Gastrocnemius medialis (tissue), 4 donors: Measurements from ENCODE around the gene SMTNL2. TPM values are rescaled to one million over a fixed set of nuclear protein-coding genes. Genes with fewer than 3 reads are reported as not detected.

Experiments
- ATAC-seq, 2 donors: fragments of 150-250 bp; one replicate each; pipeline ENCODE4 v1.9.1; 2016
- DNase-seq, 2 donors: peaks; one replicate each; pipeline ENCODE4 v3.0.0-alpha.2; 2019
- H3K27ac ChIP-seq, 4 donors: fragments of 200-600 bp; sonication (generic); 1 replicate in 1 of 4; 2 replicates in 3 of 4; pipeline ENCODE4 v1.5.1; 2016 to 2018; ENCODE audit warnings: mild to moderate bottlenecking in 2 of 4, moderate library complexity in 1 of 4
- H3K27me3 ChIP-seq, 3 donors: fragments of 200-600 bp; sonication (generic) in 2 of 3; 1 replicate in 1 of 3; 2 replicates in 2 of 3; pipeline versions ENCODE4 v1.5.1 to v1.6.0; 2016 to 2019; ENCODE audit warnings: mild to moderate bottlenecking in 1 of 3, moderate library complexity in 1 of 3
- H3K36me3 ChIP-seq, 2 donors: fragments of 200-600 bp; sonication (generic) in 1 of 2; one replicate each; pipeline ENCODE4 v1.5.1; 2017 to 2018
- H3K4me1 ChIP-seq, 2 donors: fragments of 200-600 bp; sonication (generic) in 1 of 2; one replicate each; pipeline ENCODE4 v1.5.1; 2016 to 2017; ENCODE audit warnings: mild to moderate bottlenecking in 2 of 2
- H3K4me3 ChIP-seq, 4 donors: fragments of 200-600 bp; sonication (generic) in 3 of 4; 1 replicate in 1 of 4; 2 replicates in 3 of 4; pipeline ENCODE4 v1.5.1; 2016 to 2019; ENCODE audit warnings: mild to moderate bottlenecking in 2 of 4
- H3K9me3 ChIP-seq, 3 donors: fragments of 200-600 bp; sonication (generic) in 2 of 3; 1 replicate in 1 of 3; 2 replicates in 2 of 3; pipeline ENCODE4 v1.5.1; 2016 to 2019
- CTCF ChIP-seq, 5 experiments: fragments of 450-650 bp in 3 of 5; fragments of 200-600 bp in 2 of 5; sonication (generic) in 2 of 5; IDR thresholded peaks in 4 of 5; conservative IDR thresholded peaks in 1 of 5; 1 replicate in 4 of 5; 2 replicates in 1 of 5; pipeline ENCODE4 v1.5.1; 2016 to 2019; ENCODE audit warnings: antibody characterized with exemption in 5 of 5, mild to moderate bottlenecking in 3 of 5, moderate library complexity in 3 of 5
- POLR2A ChIP-seq, 2 donors: fragments of 450-650 bp; IDR thresholded peaks; one replicate each; pipeline ENCODE4 v1.6.1; 2017; ENCODE audit warnings: antibody characterized with exemption in 2 of 2, mild to moderate bottlenecking in 2 of 2, moderate library complexity in 2 of 2
- in situ Hi-C, 4 donors: fragments of 200-750 bp; cut with MboI; loops; one replicate each; pipeline versions ENCODE4 v1.15.0 to v1.8.0; 2017; ENCODE audit warnings: low sequenced_read_pairs in 4 of 4
- intact Hi-C: fragments of 100-400 bp; cut with DNase I; formaldehyde crosslinking; loops from one replicate; pipeline ENCODE4 v1.15.1; 2023; ENCODE audit warnings: low total_unique reads
- total RNA-seq, 4 donors: library from RNA; depleted of rRNA; stranded (reverse); fragments of >200 nt; gene quantifications; one replicate each; pipeline versions ENCODE4 v1.1.0 to v1.2.3, GENCODE V29; 2016

Gene SMTNL2
- total RNA-seq, 4 donors from 2014 or later: 110 to 588 (median 420) TPM

GRCh38 chr17:4559139-4559791 lies 25.1 kb upstream of the SMTNL2 start:
- ATAC-seq (no peak), DNase-seq (no peak)
- no peak overlapping the region for H3K4me3 ChIP-seq
- intact Hi-C loops (loop anchor here (10.0 kb wide), 1 partner anchor 134 kb away; no protein-coding TSS in a partner anchor), in situ Hi-C loops (loop anchor here in 2 of 4 donors (10.0 to 25.0 kb wide), 2 partner anchors 97 to 134 kb away; no protein-coding TSS in a partner anchor)
- no peaks in the 10 kb centered on the region for H3K36me3 ChIP-seq
- H3K4me1 ChIP-seq: peaks cover 10 to 14% of the 10 kb centered on the region in 2 donors
- no peaks in the 10 kb centered on the region for H3K9me3 ChIP-seq
- H3K27ac ChIP-seq: no peak overlapping the region
- H3K27me3 ChIP-seq: no peaks in the 10 kb centered on the region
- no peak for TF ChIP-seq POLR2A (IDR thresholded peaks at IDR 0.05)
- TF ChIP-seq CTCF (IDR thresholded peaks at IDR 0.05 in 4 of 5, conservative IDR thresholded peaks at IDR 0.05 in 1 of 5): no peak

GRCh38 chr17:4559966-4560365 lies 24.4 kb upstream of the SMTNL2 start:
- in situ Hi-C loops: loop anchor here in 2 of 4 donors (10.0 to 25.0 kb wide), 2 partner anchors 98 to 135 kb away; no protein-coding TSS in a partner anchor

GRCh38 chr17:4560421-4560820 lies 23.9 kb upstream of the SMTNL2 start, which contains the start of gene GGT6:
Gene GGT6 (minus strand): TSS chr17:4560577. CDS start chr17:4560521, 56 bp downstream.
- H3K36me3 ChIP-seq: no peaks in the 10 kb centered on the region
- H3K9me3 ChIP-seq: no peaks in the 10 kb centered on the region
- no peak within 1 kb of the TSS for H3K27ac ChIP-seq
- no peak for TF ChIP-seq POLR2A (IDR thresholded peaks at IDR 0.05)
- TF ChIP-seq CTCF (IDR thresholded peaks at IDR 0.05 in 4 of 5, conservative IDR thresholded peaks at IDR 0.05 in 1 of 5): no peak
- H3K27me3 ChIP-seq: no peaks in the 10 kb centered on the region
- DNase-seq (no peak), ATAC-seq (no peak)
- peaks cover 5 to 9% of the 10 kb centered on the region in 2 donors for H3K4me1 ChIP-seq
- intact Hi-C loops: loop anchor here (10.0 kb wide), 1 partner anchor 346 kb away; no protein-coding TSS in a partner anchor
- in situ Hi-C loops: loop anchor here in 1 of 4 donors (25.0 kb wide), 1 partner anchor 98 kb away; no protein-coding TSS in a partner anchor
- no peak within 1 kb of the TSS for H3K4me3 ChIP-seq

More at GRCh38 chr17:4559966-4560365, 24.4 kb upstream of the SMTNL2 start:
- ATAC-seq: no peak
- DNase-seq: no peak
- H3K4me1 ChIP-seq: peaks cover 5 to 7% of the 10 kb centered on the region in 2 donors
- H3K27me3 ChIP-seq: no peaks in the 10 kb centered on the region
- TF ChIP-seq CTCF (IDR thresholded peaks at IDR 0.05 in 4 of 5, conservative IDR thresholded peaks at IDR 0.05 in 1 of 5) (no peak), POLR2A (IDR thresholded peaks at IDR 0.05) (no peak)
- H3K4me3 ChIP-seq: no peak overlapping the region
- H3K27ac ChIP-seq: no peak overlapping the region
- H3K9me3 ChIP-seq: no peaks in the 10 kb centered on the region
- no peaks in the 10 kb centered on the region for H3K36me3 ChIP-seq
- intact Hi-C loops: loop anchor here (10.0 kb wide), 2 partner anchors 135 to 345 kb away; no protein-coding TSS in a partner anchor

- in situ Hi-C loops: loop anchor here in 1 of 4 donors (25.0 kb wide), 1 partner anchor 99 kb away; no protein-coding TSS in a partner anchor
- no peaks in the 10 kb centered on the region for H3K27me3 ChIP-seq
- H3K4me1 ChIP-seq: peaks cover 3 to 8% of the 10 kb centered on the region in 2 donors
- intact Hi-C loops: loop anchor here (10.0 kb wide), 1 partner anchor 346 kb away; no protein-coding TSS in a partner anchor
- no peak overlapping the region for H3K27ac ChIP-seq
- no peak overlapping the region for H3K4me3 ChIP-seq
- ATAC-seq (no peak), DNase-seq (no peak)
- no peaks in the 10 kb centered on the region for H3K9me3 ChIP-seq
- no peaks in the 10 kb centered on the region for H3K36me3 ChIP-seq
- TF ChIP-seq POLR2A (IDR thresholded peaks at IDR 0.05) (no peak), CTCF (IDR thresholded peaks at IDR 0.05 in 4 of 5, conservative IDR thresholded peaks at IDR 0.05 in 1 of 5) (no peak)
Observed at GRCh38 chr17:4560837-4561256, 23.5 kb upstream of the SMTNL2 start.
